Gastrocnemius medialis (tissue), 4 donors: ENCODE results near the gene MAP7.

Experiments
- CTCF ChIP-seq, 5 experiments: fragments of 450-650 bp in 3 of 5; fragments of 200-600 bp in 2 of 5; sonication (generic) in 2 of 5; IDR thresholded peaks in 4 of 5; conservative IDR thresholded peaks in 1 of 5; 1 replicate in 4 of 5; 2 replicates in 1 of 5; pipeline ENCODE4 v1.5.1; 2016 to 2019; ENCODE audit warnings: antibody characterized with exemption in 5 of 5, mild to moderate bottlenecking in 3 of 5, moderate library complexity in 3 of 5
- POLR2A ChIP-seq, 2 donors: fragments of 450-650 bp; IDR thresholded peaks; one replicate each; pipeline ENCODE4 v1.6.1; 2017; ENCODE audit warnings: antibody characterized with exemption in 2 of 2, mild to moderate bottlenecking in 2 of 2, moderate library complexity in 2 of 2

- no peak for TF ChIP-seq CTCF (IDR thresholded peaks at IDR 0.05 in 4 of 5, conservative IDR thresholded peaks at IDR 0.05 in 1 of 5)
- TF ChIP-seq POLR2A (IDR thresholded peaks at IDR 0.05) = no peak
These were observed 171.3 kb downstream of the MAP7 start for GRCh38 chr6:136378888-136379287.
